ENCODE results near the gene AP1S3. TPM values are rescaled to one million over a fixed set of nuclear protein-coding genes. Genes with fewer than 3 reads are reported as not detected.

AP1S3 gene
- total and polyA plus RNA-seq, 7 donors, result 0.05 to 0.69 (median 0.10) TPM; not detected in 2

- H3K4me1 ChIP-seq, result no peaks in the 10 kb centered on the region
- no peaks in the 10 kb centered on the region for H3K27me3 ChIP-seq (ENCODE audit: insufficient read depth in 3 of 3, low read length in 2 of 3)
- no peak for TF ChIP-seq CTCF (IDR thresholded peaks at IDR 0.05)
- intact Hi-C loops (cut with DNase I), result no loop called here
- H3K4me3 ChIP-seq, result no peak overlapping the region
- H3K27ac ChIP-seq, result no peak overlapping the region
- no peak for ATAC-seq
- no peaks in the 10 kb centered on the region for H3K36me3 ChIP-seq (ENCODE audit: insufficient read depth in 1 of 2, low read depth in 1 of 2)
- no peaks in the 10 kb centered on the region for H3K9me3 ChIP-seq
- 66 to 85% (median 74%) methylated on average over 8 of the region's 8 CpGs for WGBS, 3 donors
- no peak for DNase-seq
These were observed 63.2 kb downstream of the AP1S3 start for GRCh38 chr2:223774193-223774592.

- no peak for TF ChIP-seq CTCF (IDR thresholded peaks at IDR 0.05)
- H3K4me1 ChIP-seq, result no peaks in the 10 kb centered on the region
- no peaks in the 10 kb centered on the region for H3K27me3 ChIP-seq (ENCODE audit: insufficient read depth in 3 of 3, low read length in 2 of 3)
- no peaks in the 10 kb centered on the region for H3K9me3 ChIP-seq
- H3K36me3 ChIP-seq (ENCODE audit: insufficient read depth in 1 of 2, low read depth in 1 of 2), result no peaks in the 10 kb centered on the region
- WGBS, 3 donors, result 62 to 70% (median 69%) methylated on average over 3 of the region's 3 CpGs
- H3K27ac ChIP-seq, result no peak overlapping the region
- DNase-seq (no peak), ATAC-seq (no peak)
- H3K4me3 ChIP-seq, result no peak overlapping the region
- intact Hi-C loops (cut with DNase I), result no loop called here
These were observed 65.0 kb downstream of the AP1S3 start for GRCh38 chr2:223772363-223772762.

GRCh38 chr2:223771475-223771874 is 65.9 kb downstream of the AP1S3 start:
- no peaks in the 10 kb centered on the region for H3K36me3 ChIP-seq (ENCODE audit: insufficient read depth in 1 of 2, low read depth in 1 of 2)
- no peak overlapping the region for H3K27ac ChIP-seq
- H3K27me3 ChIP-seq (ENCODE audit: insufficient read depth in 3 of 3, low read length in 2 of 3), result no peaks in the 10 kb centered on the region
- no peak overlapping the region for H3K4me3 ChIP-seq
- intact Hi-C loops (cut with DNase I), result no loop called here
- WGBS, 3 donors, result 92 to 95% (median 92%) methylated on average over 4 of the region's 4 CpGs
- DNase-seq, result no peak
- no peak for ATAC-seq
- TF ChIP-seq CTCF (IDR thresholded peaks at IDR 0.05), result no peak
- no peaks in the 10 kb centered on the region for H3K9me3 ChIP-seq
- no peaks in the 10 kb centered on the region for H3K4me1 ChIP-seq

- Histone ChIP-seq H3K27me3 (ENCODE audit: insufficient read depth in 3 of 3, low read length in 2 of 3) (no peaks in the 10 kb centered on the region), H3K4me1 (no peaks in the 10 kb centered on the region), H3K4me3 (no peak overlapping the region), H3K27ac (no peak overlapping the region), H3K9me3 (no peaks in the 10 kb centered on the region), H3K36me3 (ENCODE audit: insufficient read depth in 1 of 2, low read depth in 1 of 2) (no peaks in the 10 kb centered on the region)
- DNase-seq (no peak), ATAC-seq (no peak)
- WGBS, 3 donors, result 49 to 52% (median 51%) methylated on average over 3 of the region's 3 CpGs
- no peak for TF ChIP-seq CTCF (IDR thresholded peaks at IDR 0.05)
- intact Hi-C loops (cut with DNase I), result no loop called here
These were observed 69.2 kb downstream of the AP1S3 start for GRCh38 chr2:223768179-223768578.

GRCh38 chr2:223767341-223767740 is 70.0 kb downstream of the AP1S3 start:
- no peak overlapping the region for H3K4me3 ChIP-seq

More at GRCh38 chr2:223767341-223767740, 70.0 kb downstream of the AP1S3 start:
- no peak for DNase-seq
- H3K4me1 ChIP-seq, result no peaks in the 10 kb centered on the region
- TF ChIP-seq CTCF (IDR thresholded peaks at IDR 0.05), result no peak
- no peak for ATAC-seq
- H3K36me3 ChIP-seq (ENCODE audit: insufficient read depth in 1 of 2, low read depth in 1 of 2), result no peaks in the 10 kb centered on the region
- intact Hi-C loops (cut with DNase I), result no loop called here
- no peak overlapping the region for H3K27ac ChIP-seq
- H3K9me3 ChIP-seq, result no peaks in the 10 kb centered on the region
- H3K27me3 ChIP-seq (ENCODE audit: insufficient read depth in 3 of 3, low read length in 2 of 3), result no peaks in the 10 kb centered on the region

Measured in psoas muscle (tissue), 8 donors.